ENCODE results near the gene CAPG. TPM values are rescaled to one million over a fixed set of nuclear protein-coding genes. Genes with fewer than 3 reads are reported as not detected.
"Not testable (repeated sequence)": the region's sequence is repeated elsewhere in the genome, so short reads cannot be mapped to it uniquely, and the experiment has no call there.

CAPG gene
- polyA plus RNA-seq, 3 donors = 94.7 to 131 (median 105) TPM

DNA sequence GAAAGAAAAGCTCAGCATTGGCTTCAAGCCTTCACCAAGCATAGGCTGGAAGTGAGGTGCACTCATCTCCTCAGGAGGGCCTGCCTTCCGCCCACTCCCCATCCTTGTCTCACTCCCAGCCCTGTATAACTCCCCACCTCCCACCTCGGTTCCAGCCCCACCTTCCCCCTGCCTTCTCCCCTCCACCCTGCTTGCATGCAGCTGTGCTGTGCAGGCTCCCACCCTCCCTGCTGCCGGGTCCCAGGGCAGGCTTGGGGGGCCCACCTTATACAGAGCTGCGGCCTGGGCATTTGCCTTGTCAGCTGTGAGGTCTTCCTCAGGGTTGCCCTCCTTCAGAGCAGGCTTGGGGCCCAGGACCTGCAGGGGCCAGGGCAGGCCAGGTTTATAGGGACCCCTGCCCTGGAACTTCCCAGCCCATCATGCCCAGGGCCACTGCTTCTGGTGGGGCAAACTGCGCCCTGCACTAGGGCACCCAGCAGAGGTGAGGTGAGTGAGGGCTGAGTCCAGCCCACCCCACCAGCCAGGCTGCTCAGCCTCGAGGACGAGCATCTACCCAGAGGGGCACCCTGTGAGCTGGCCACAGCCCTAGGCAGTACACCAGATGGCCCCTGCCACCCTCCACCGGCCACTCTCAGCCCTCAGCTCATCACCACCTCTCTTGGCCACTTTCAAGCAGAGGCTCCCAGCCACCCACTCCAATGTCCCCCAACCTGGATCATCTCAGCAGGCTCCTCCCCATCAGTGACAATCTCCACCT is 11.6 kb downstream of the CAPG start:
- no peak for DNase-seq (ENCODE audit: low read depth in 3 of 3, low spot score in 2 of 3)

DNA sequence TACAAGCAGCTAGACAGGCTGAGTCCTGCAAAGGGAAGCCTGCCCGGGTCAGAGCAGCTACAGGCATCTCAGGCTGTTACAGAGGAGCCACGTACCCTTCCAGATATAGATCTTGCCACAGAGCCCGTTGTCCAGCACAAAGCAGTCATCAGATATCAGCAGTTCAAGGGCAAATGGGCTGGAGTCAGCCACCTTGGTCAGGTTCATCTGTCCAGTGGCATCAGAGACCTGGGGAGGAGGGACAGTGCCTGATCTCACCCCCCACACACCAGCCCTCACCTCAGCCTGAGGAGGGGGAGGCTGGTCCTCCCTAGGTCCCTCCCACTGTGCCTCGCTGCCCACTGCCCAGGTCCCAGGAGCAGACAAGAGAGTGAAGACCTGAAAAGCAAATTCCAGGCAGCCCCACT is 12.2 kb downstream of the CAPG start:
- no peak for DNase-seq (ENCODE audit: low read depth in 3 of 3, low spot score in 2 of 3)

DNA sequence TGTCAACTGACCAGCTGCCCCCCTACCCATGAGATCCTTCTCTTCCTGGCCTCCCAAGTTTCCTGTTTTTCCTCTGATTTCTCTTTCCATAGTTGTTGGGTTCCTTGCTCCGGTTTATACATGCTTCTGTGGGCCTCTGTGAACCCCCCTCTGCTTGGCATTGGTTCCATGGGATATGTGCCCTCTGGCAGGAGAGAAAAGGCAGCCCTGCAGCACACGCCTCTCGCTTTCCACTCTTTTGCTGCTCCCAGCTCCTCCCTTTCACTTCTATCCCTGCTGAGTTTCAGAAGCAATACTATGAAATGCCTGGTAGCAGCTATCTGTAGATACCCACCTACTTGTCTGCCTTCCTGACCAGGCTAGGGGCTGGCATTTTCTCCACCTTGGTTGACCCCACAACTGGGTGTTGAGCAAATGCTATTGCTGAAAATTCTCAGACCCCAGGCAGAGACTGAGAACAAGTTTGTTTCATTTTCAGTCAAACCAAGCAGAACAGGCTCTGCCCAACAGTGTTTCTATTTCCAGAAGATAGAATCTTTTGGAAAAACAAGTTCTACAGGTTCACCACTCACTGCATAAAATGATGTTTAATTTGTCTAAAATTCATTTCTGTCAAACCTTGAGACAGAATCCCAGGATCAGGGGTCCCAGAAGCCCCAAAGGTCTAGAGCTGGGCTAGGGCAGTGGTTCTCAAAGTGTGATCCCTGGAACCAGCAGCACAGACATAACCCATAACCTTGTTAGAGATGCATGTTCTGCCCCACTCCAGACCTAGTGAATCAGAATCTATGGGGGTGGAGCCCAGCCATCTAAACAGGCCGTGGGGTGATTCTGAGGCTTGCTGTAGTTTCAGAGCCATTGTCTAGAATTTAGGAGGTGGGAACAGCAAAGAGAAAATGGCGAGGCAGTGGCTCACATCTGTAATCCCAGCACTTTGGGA is 13.4 kb downstream of the CAPG start:
- DNase-seq (ENCODE audit: low read depth in 3 of 3, low spot score in 2 of 3) = no peak

DNA sequence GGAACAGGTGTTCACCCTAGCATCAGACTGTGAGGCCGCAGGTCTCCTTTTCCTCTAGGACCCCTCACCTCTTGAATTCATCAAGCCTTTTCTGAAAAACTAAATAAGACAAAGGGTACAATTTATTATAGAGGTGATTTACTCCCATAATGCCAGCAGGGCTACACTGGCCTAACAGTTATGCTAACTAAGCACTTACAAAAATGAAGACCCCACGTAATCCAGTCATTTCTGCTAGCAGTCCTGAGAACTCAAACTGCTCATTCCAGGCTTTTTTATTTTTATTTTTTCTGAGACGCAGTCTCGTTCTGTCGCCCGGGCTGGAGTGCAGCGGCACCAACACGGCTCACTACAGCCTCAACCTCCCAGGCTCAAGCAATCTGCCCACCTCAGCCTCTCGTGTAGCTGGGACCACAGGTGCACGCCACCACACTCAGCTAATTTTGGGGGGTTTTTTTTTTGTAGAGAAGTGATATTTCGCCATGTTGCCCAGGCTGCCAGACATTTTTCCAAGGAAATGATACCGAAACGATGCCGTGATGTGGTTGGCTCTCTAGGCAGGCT is 14.2 kb downstream of the CAPG start:
- DNase-seq (ENCODE audit: low read depth in 3 of 3, low spot score in 2 of 3) = no peak

DNA sequence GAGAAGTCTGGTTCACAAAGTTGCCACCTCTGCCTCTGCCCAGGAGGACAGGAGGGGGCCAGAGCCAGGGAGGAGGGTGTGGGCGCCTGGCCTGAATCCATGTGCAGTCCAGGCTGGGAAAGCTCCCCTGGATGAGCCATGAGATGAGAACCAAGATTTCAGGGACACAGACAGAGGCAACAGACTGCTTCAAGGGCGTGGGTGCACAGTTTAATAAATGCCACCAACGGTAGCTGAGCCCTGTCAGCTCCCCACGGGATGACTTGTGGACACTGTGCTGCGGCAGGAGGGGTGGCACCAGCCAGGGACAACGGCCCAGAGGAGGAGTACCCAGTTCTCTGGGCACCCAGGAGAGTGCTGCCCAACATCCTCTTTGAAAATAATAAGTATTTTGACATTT is 15.2 kb downstream of the CAPG start:
- DNase-seq (ENCODE audit: low read depth in 3 of 3, low spot score in 2 of 3) = no peak

DNA sequence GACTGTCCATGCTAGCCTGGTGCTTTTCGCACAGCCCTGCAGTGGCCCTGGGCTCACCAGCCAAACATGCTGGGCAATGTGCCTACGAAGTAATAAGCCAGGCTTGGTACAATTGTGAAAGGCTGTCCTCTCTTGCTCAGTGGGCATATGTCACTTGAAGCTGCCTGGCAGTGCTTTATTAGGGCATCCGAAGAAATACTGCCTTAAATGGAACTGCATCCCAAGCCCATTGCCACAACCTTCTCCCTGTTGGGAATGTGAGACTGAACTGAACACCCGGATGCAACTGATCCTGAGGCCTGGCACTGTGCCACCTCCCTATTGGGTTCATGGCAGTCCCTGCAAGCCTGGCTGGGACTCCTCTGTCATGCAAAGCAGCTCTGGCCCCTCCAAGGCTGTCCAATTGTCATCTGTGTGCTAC is 15.9 kb downstream of the CAPG start:
- no peak for DNase-seq (ENCODE audit: low read depth in 3 of 3, low spot score in 2 of 3)

DNA sequence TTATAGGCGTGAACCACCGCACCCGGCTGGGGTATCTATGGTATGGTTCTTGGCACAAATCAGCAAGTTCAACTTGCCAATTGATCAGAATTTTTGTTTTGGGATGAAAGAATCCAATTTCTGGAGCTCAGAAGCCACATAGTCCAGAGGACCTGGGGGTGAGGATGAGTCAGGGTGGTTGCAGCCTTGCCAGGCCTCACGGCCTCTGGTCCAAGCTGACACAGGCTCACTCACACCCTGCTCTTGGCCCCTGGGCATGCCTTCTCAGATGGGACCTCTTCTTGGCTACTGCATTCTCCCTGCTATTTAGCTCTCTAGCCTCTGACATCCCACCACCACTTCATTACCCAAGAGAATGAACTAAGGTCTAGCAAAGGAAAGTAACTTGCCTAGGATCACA is 16.3 kb downstream of the CAPG start:
- no peak for DNase-seq (ENCODE audit: low read depth in 3 of 3, low spot score in 2 of 3)

DNA sequence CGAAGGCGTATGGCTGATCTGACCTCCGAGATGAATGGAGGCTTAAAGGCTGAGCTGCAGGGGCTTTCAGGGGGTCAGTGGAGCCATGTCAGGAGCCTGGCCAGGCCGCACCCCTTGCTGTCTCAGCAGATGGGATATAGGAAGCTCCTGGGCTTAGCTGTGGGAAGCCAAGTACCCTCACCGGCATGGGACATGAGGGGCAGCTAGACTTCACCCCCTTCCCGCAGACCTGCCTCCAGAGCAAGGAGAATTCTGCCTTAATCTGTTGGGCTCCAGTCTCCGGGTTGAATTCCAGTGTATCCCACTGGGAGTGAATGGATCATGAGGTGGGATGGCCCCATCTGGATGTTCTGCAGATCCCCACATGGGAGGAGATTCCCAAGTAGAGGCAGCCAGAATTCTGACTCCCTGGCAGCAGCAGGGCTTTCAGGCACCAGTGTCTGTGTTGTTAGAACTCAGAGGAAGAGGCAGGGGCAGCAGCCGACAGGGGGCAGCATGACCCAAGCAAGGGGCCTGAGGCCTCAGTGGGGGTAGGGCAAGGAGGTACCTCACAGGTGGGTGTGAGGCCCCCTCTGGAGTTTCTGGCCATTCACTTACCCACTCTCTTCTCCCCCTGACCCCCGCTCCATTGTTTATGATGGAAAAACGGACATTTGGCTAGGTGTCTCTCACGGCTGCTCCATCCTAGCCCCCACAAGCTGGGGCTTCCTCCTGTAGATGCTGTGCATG is 19.1 kb downstream of the CAPG start:
- DNase-seq (ENCODE audit: low read depth in 3 of 3, low spot score in 2 of 3) = no peak

DNA sequence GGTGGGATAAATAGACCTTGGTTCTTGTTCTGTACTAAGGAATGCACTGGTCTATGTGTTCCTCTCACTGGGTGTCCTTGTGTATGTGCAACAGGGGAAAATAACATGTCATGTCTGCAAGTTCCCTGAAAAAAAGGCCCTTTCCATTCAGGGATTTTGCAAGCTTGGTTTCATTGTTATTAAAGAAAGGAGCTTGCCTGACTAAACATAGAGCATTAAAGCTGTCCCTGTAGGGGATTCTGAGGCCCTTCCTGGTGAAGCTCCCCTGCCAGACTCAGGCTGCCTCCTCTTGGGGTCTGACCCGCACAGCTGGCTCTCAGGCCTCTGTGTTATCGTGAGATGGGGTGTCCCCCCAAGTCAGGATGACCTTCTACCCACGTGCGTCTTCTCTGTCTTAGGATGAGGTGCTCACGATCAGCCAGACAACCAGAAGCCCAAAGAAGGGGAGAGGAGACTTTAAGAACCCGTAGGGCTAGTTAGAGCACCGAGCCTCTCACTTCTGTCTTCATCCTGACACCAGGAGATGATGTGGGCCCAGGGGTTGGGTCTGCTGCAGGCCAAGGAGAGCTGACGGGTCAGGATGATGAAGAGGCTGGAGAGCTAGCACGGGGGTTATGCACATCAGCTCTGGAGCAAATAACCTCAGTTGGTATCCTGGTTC is 21.2 kb downstream of the CAPG start:
- DNase-seq (ENCODE audit: low read depth in 3 of 3, low spot score in 2 of 3) = no peak

DNA sequence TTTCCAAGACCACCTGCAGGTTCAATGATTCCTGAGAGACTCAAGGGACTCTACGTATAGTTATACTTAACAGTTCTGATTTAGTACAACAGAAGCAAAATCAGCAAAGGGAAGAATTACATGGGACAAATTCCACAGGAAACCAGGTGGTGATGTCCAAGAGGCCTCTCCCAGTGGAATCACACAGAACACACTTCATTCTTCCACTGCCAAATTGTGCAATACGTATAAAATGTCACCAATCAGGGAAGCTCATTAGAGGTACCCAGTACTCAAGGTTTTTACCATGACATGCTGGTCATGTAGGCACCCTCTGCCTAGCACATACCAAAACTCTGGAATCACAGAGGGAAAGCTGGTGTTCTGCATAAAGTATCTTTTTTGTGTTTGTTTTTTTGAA is 22.4 kb downstream of the CAPG start:
- no peak for DNase-seq (ENCODE audit: low read depth in 3 of 3, low spot score in 2 of 3)

DNA sequence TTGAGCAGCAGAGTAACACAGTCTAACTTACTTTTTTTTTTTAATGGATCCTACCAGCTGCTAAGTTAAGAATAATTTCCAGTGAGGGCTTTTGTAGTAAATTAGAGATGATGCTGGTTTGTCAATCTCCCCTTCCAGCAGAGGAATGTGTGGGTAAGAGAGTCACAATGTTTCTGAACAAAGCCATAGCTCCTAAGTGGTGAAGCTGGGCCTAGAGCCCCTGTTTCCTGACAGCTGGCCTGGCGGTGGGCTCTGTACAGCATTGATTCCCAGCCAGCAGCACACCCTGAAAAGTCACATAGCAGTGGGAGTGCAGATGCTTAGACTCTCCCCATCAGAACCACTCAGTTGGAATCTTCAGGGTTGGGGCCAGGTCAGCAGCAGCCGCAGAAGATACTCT is 24.4 kb downstream of the CAPG start:
- DNase-seq (ENCODE audit: low read depth in 3 of 3, low spot score in 2 of 3) = no peak

DNA sequence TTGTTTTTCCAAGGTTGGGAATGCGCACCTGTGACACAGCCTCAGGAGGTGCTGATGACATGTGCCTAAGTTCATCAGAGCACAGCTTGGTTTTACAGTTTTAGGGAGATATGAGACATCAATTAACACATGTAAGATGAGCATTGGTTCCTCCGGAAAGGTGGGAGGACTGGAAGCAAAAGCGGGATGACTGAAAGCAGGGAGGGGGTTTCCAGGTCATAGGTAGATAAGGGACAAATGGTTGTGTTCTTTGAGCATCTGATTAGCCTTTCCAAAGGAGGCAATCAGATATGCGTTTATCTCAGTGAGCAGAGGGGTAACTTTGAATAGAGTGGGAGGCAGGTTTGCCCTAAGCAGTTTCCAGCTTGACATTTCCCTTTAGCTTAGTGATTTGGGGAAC is 26.3 kb downstream of the CAPG start:
- DNase-seq (ENCODE audit: low read depth in 3 of 3, low spot score in 2 of 3) = no peak

DNA sequence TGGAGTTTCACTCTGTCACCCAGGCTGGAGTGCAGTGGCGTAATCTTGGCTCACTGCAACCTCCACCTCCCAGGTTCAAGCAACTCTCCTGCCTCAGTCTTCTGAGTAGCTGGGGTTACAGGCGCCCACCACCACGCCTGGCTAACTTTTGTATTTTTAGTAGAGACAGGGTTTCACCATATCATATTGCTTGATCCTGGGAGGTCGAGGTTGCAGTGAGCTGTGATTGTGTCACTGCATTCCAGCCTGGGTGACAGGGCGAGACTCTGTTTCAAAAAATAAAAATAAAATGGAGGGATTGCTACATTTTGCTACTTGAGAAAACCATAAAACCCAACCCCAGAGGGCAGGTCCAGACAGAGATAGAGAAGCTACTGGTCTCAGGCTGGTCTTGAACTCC is 27.0 kb downstream of the CAPG start:
- DNase-seq (ENCODE audit: low read depth in 3 of 3, low spot score in 2 of 3) = not testable (repeated sequence)

DNA sequence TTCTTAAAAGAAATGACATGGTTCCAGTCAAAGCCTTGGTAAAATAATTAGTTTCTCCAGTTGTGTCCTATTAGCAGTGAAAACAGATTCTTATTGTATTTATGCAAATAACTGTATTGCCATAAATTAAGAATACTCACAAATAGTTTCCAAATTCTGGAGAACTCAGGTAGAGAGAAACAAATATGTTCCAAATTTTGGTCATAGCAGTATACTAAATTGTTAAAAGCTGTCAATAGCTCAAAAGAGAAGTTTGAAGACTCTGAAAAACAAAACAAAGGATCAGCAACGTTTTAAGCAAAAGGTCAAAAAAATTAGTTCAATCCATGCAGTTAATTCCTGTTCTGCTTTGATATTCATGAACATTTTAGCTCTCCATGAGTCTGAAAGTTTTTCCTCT is 30.1 kb downstream of the CAPG start:
- no peak for DNase-seq (ENCODE audit: low read depth in 3 of 3, low spot score in 2 of 3)

DNA sequence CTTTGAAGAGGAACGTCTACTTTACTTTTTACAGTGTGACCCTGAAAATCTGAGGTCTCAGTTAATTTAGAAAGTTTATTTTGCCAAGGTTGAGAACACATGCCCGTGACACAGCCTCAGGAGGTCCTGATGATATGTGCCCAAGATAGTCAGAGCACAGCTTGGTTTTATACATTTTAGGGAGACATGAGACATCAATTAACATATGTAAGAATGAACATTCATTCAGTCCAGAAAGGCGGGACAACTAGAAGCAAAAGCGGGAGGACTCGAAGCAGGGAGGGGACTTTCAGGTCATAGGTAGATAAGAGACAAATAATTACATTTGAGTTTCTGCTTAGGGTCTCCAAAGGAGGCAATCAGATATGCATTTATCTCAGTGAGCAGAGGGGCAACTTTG is 31.9 kb downstream of the CAPG start:
- no peak for DNase-seq (ENCODE audit: low read depth in 3 of 3, low spot score in 2 of 3)

DNA sequence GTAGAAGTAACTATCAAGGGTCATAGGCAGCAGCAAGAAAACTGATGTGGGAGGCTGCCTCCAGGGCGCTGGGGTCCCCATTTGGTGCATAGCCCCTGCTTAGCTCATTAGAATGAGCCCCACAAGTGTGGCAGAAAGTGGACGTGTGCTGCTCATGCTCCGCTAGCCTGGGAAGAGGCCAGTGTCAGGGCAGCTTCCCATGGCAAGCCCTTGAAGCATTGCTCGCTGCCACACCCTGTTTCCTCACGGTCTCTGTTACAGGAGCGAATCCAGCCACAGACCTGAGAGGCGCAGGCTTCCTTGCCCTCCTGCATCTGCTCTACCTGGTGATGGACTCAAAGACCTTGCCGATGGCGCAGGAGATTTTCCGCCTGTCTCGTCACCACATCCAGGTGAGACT is 33.1 kb downstream of the CAPG start:
- no peak for DNase-seq (ENCODE audit: low read depth in 3 of 3, low spot score in 2 of 3)

DNA sequence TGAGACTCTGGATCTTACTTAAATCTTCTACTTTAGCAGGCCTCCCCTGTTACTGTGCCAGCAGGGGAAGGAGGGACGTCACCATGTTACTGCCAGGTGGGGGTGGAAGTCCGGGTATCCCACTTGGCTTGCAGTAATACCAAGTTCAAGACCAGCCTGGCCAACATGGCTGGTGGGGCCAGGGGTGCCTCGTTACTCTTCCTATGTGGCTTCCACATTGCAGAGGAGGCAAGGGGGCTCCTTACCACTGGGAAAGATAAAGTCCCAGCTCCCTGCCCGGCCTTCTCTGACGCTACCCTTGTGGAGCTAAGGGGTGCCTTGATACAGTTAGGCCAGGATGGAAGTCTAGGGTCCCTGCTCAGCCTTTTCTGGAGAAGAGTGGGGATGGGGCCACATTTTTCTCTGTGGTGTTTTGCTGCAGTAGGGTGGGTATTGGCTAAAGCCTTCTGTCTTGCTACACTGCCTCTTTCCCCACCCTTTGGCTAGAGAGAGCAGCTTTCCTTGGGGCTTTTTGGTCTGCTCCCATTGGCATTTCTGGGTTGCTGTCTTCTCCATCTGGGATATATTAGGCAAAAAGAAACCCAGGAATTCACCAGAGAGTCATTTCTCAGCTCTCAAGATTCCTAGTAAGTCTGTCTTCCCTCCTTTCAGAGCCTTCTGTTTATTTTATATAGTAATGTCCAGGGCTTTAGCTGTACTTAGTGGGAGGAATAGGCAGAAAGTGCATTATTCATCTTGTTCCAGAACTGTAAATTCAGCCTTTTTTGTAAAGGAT is 33.7 kb downstream of the CAPG start:
- DNase-seq (ENCODE audit: low read depth in 3 of 3, low spot score in 2 of 3) = no peak

DNA sequence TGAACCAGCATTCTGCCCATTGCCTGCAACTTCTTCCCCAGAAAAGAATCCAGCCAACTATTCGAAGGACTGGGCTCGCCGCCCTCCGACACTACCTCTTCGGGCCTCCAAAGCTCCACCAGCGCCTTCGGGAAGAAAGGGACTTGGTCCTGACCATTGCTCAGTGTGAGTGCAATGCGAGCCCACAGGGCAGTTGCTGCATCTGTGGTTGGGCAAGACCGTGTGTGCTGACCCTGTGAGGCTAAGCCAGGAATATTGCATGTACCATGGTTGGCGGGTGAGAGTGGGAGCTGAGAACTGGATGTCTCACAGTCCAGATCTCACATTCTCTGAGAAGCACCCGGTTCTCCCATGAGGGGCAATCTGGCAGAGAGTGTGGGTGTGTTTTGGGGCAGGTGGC is 39.1 kb downstream of the CAPG start:
- no peak for DNase-seq (ENCODE audit: low read depth in 3 of 3, low spot score in 2 of 3)

DNA sequence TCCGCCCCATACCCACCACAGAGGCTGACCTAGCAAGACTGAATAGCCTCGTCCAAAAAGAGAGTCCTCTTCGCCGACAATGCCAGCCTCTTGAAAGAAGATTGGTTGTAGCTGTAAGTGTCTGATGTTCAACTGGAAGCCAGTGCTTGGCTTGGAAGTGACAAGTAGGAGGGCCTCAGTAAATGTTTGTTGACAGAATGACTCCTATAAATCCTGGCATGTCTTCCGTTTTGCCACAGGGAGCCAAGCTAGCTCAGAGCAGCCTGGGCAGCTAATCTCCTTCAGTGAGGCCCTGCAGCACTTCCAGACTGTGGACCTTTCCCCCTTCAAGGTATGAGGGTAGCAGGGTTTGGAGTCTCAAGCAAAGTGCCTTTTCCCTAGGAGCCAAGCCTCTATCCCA is 40.7 kb downstream of the CAPG start:
- no peak for DNase-seq (ENCODE audit: low read depth in 3 of 3, low spot score in 2 of 3)

DNA sequence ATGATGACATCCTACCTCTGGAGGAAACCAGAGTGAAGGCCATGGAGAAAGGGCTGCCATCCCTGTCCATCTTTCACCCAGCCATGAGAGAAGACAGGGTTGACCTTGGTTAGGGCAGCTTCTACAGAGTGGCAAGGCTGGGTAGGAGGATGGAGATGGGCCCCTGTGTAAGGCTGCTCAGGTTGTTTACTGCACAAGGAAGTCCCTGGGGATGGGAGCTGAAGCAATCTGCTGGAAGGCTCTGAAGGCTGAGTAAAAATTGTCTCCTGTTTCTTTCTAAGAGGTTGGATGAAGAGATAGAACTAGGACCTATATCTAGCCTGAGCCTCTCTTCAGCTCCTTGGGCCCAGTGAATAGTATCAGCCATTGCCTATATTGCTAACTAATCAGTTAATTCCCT is 41.2 kb downstream of the CAPG start:
- no peak for DNase-seq (ENCODE audit: low read depth in 3 of 3, low spot score in 2 of 3)

Data from right renal cortex interstitium (tissue), 3 donors.